ENCODE measurements around the gene XBP1. TPM values are rescaled to one million over a fixed set of nuclear protein-coding genes. Genes with fewer than 3 reads are reported as not detected.
A peak's percentile ranks its signal among the peaks of the same experiment; 100 is the strongest.

Gene XBP1
- total and polyA plus RNA-seq, 2 experiments from 2014 or later, result 95.1 to 195 TPM

GRCh38 chr22:28773461-28773867 lies 26.9 kb downstream of the XBP1 start:
- Mint-ChIP-seq H3K27ac (peak overlapping the region; percentile 78), H3K27me3 (ENCODE audit: insufficient read depth, low read depth, poor library complexity) (peaks cover 9% of the 10 kb centered on the region), H3K36me3 (ENCODE audit: low read depth) (peaks cover 36% of the 10 kb centered on the region), H3K9me3 (peaks cover 8% of the 10 kb centered on the region; the same call in 2 of the 3 replicates), H3K4me1 (peaks cover 5% of the 10 kb centered on the region), H3K4me3 (peak overlapping the region; percentile 85)
- peaks cover 7% of the 10 kb centered on the region for H4K20me1 ChIP-seq (replicated peaks; ENCODE audit: insufficient read depth)
- no peaks in the 10 kb centered on the region for H3K4me1 ChIP-seq (ENCODE audit: insufficient read depth)
- peak overlapping the region; percentile 87 for H3K4me2 ChIP-seq
- ATAC-seq (no peak), DNase-seq (ENCODE audit: low spot score) (no peak)
- no peak overlapping the region for H2AFZ ChIP-seq
- no peaks in the 10 kb centered on the region for H3K27me3 ChIP-seq (ENCODE audit: insufficient read depth)
- no peaks in the 10 kb centered on the region for H3F3A ChIP-seq (replicated peaks; ENCODE audit: low read depth)
- TF ChIP-seq ZNF114 (CRISPR knock-in tag; IDR thresholded peaks at IDR 0.05) (no peak), EZH2phosphoT487 (IDR thresholded peaks at IDR 0.05; ENCODE audit: unreplicated experiment) (no peak), CTCF (conservative IDR thresholded peaks at IDR 0.05; ENCODE audit: low read depth in 2 of 2) (no peak), EZH2 (IDR thresholded peaks at IDR 0.05; ENCODE audit: low read depth, unreplicated experiment) (no peak), NANOG (IDR thresholded peaks at IDR 0.05; ENCODE audit: borderline replicate concordance) (no peak), JUNB (IDR thresholded peaks at IDR 0.05; ENCODE audit: unreplicated experiment) (no peak), STAT1 (IDR thresholded peaks at IDR 0.05; ENCODE audit: unreplicated experiment) (no peak), POLR2AphosphoS5 (IDR thresholded peaks at IDR 0.05; ENCODE audit: low read depth) (no peak), REST (IDR thresholded peaks at IDR 0.05; ENCODE audit: unreplicated experiment) (no peak), CREB1 (CRISPR knock-in tag; IDR thresholded peaks at IDR 0.05; ENCODE audit: low read depth) (no peak), ZNF331 (CRISPR knock-in tag; IDR thresholded peaks at IDR 0.05; ENCODE audit: low read depth) (no peak), ETS1 (IDR thresholded peaks at IDR 0.05) (no peak), ZNF462 (CRISPR knock-in tag; IDR thresholded peaks at IDR 0.05) (no peak)
- H3K9me2 ChIP-seq (ENCODE audit: insufficient read depth), result no peaks in the 10 kb centered on the region
- 0 out of 2 replicates have a peak, but pooled peaks cover 5% of the 10 kb centered on the region for H3K36me3 ChIP-seq (ENCODE audit: insufficient read depth)
- peaks cover 53% of the 10 kb centered on the region for H3K79me2 ChIP-seq (replicated peaks; ENCODE audit: insufficient read depth)
- peak overlapping the region; percentile 96 for H3K4me3 ChIP-seq
- H3K27ac ChIP-seq (ENCODE audit: low read depth), result peak overlapping the region; percentile 0; the same call in 1 of the 2 replicates
